B cell (primary cell): ENCODE measurements around the gene TEP1. TPM values are rescaled to one million over a fixed set of nuclear protein-coding genes. Genes with fewer than 3 reads are reported as not detected.

ENCODE experiments used
- ATAC-seq: fragments of 200-7000 bp; cut with Tn5 transposase; one replicate; pipeline ENCODE4 v1.10.0; 2021; ENCODE audit warnings: low read depth, mild to moderate bottlenecking, moderate number of reproducible peaks, moderate library complexity
- CTCF ChIA-PET: fragments of 350-600 bp; sonication (Branson Sonifier 250); formaldehyde crosslinking; loops from one replicate; lab custom pipeline; 2021; ENCODE audit warnings: antibody characterized with exemption, inconsistent platforms; lab: Charles Lee
- POLR2A ChIA-PET: fragments of 350-600 bp; sonication (Branson Sonifier 250); formaldehyde crosslinking; loops from one replicate; lab custom pipeline; 2021; ENCODE audit warnings: antibody characterized with exemption; lab: Charles Lee
- DNase-seq: peaks from one replicate; pipeline ENCODE4 v3.0.0; 2013
- H2AFZ ChIP-seq: 2 replicates; pipeline ENCODE4 v1.6.1; 2012; ENCODE audit warnings: mild to moderate bottlenecking, low read depth, low read length; ENCODE audit not compliant: insufficient read depth, poor library complexity, severe bottlenecking
- H3K27ac ChIP-seq, 2 donors: 1 replicate in 1 of 2; 2 replicates in 1 of 2; pipeline ENCODE4 v1.5.1; 2012 to 2013; ENCODE audit warnings: low read length in 2 of 2, mild to moderate bottlenecking in 2 of 2, moderate library complexity in 1 of 2
- H3K27me3 ChIP-seq, 4 experiments: fragments of 200-600 bp in 1 of 4; sonication (generic) in 1 of 4; replicated peaks in 1 of 4; 1 replicate in 2 of 4; 2 replicates in 2 of 4; pipeline versions ENCODE4 v1.6.1 to v1.7.0; 2013 to 2016; ENCODE audit warnings: low read length in 3 of 4, mild to moderate bottlenecking in 2 of 4, mixed read lengths in 1 of 4, moderate library complexity in 1 of 4; ENCODE audit not compliant: insufficient read depth in 4 of 4, control insufficient read depth in 3 of 4; ENCODE audit errors: control extremely low read depth in 1 of 4
- H3K36me3 ChIP-seq, 2 experiments: replicated peaks in 1 of 2; 1 replicate in 1 of 2; 2 replicates in 1 of 2; pipeline versions ENCODE4 v1.6.1 to v1.7.1; 2013; ENCODE audit warnings: low read length in 1 of 2; ENCODE audit not compliant: insufficient read depth in 2 of 2, control insufficient read depth in 1 of 2; ENCODE audit errors: control extremely low read depth in 1 of 2, extremely low read depth in 1 of 2
- H3K4me1 ChIP-seq, 2 donors: fragments of 200-600 bp in 1 of 2; sonication (generic) in 1 of 2; 1 replicate in 1 of 2; 2 replicates in 1 of 2; pipeline versions ENCODE4 v1.5.1 to v1.6.1; 2013 to 2017; ENCODE audit warnings: low read length in 2 of 2; ENCODE audit not compliant: control insufficient read depth in 2 of 2, insufficient read depth in 2 of 2
- H3K4me2 ChIP-seq: replicated peaks from 2 replicates; pipeline ENCODE3; 2012; ENCODE audit warnings: mild to moderate bottlenecking, low read depth, low read length; ENCODE audit not compliant: poor library complexity, severe bottlenecking
- H3K4me3 ChIP-seq, 5 experiments: fragments of 200-600 bp in 1 of 5; sonication (generic) in 1 of 5; 1 replicate in 3 of 5; 2 replicates in 2 of 5; pipeline versions ENCODE4 v1.5.1 to v1.7.0; 2011 to 2016; ENCODE audit warnings: low read length in 4 of 5, mild to moderate bottlenecking in 4 of 5, low read depth in 2 of 5, control low read depth in 1 of 5, moderate library complexity in 1 of 5; ENCODE audit not compliant: insufficient read depth in 1 of 5; ENCODE audit errors: control extremely low read depth in 1 of 5, extremely low read depth in 1 of 5
- H3K79me2 ChIP-seq: fragments of 200-600 bp; sonication (generic); one replicate; pipeline ENCODE4 v1.6.0; 2016; ENCODE audit warnings: low read length; ENCODE audit not compliant: control insufficient read depth, insufficient read depth
- H3K9ac ChIP-seq: fragments of 200-600 bp; sonication (generic); 2 replicates; pipeline ENCODE4 v1.6.1; 2017; ENCODE audit warnings: mild to moderate bottlenecking, low read length, moderate library complexity
- H3K9me3 ChIP-seq, 3 donors: one replicate each; pipeline versions ENCODE4 v1.6.1 to v1.7.1; 2013; ENCODE audit warnings: low read length in 2 of 3; ENCODE audit not compliant: control insufficient read depth in 2 of 3, insufficient read depth in 1 of 3; ENCODE audit errors: control extremely low read depth in 1 of 3
- H4K20me1 ChIP-seq: 2 replicates; pipeline ENCODE4 v1.6.0; 2012; ENCODE audit warnings: mild to moderate bottlenecking, low read length; ENCODE audit not compliant: insufficient read depth, control insufficient read depth, poor library complexity, severe bottlenecking
- H3K27ac Mint-ChIP-seq: one replicate; pipeline ENCODE4 v1.8.0; 2021; ENCODE audit warnings: mixed read lengths
- H3K27me3 Mint-ChIP-seq: one replicate; pipeline ENCODE4 v1.8.0; 2021; ENCODE audit warnings: mixed read lengths
- H3K4me1 Mint-ChIP-seq: one replicate; pipeline ENCODE4 v1.8.0; 2021; ENCODE audit warnings: mixed read lengths
- H3K4me3 Mint-ChIP-seq: one replicate; pipeline ENCODE4 v1.8.0; 2021; ENCODE audit warnings: mixed read lengths
- H3K9me3 Mint-ChIP-seq: one replicate; pipeline ENCODE4 v1.8.0; 2022; ENCODE audit warnings: mixed read lengths; ENCODE audit not compliant: insufficient read depth
- EZH2 ChIP-seq: IDR thresholded peaks from 2 replicates; pipeline ENCODE4 v1.6.1; 2012; ENCODE audit warnings: borderline replicate concordance, low read depth, mild to moderate bottlenecking, moderate library complexity, low read length; ENCODE audit not compliant: insufficient read depth, poor library complexity, severe bottlenecking
- WGBS: methylation state at CpG from one replicate; pipeline ENCODE4 v1.1.5; 2013; ENCODE audit warnings: missing lambda C conversion rate; ENCODE audit not compliant: insufficient coverage; 5-methylcytosine and 5-hydroxymethylcytosine counted together
- intact Hi-C: fragments of 100-400 bp; cut with micrococcal nuclease; formaldehyde crosslinking; loops from one replicate; pipeline ENCODE4 v1.10.0; 2022
- polyA plus RNA-seq: library from polyadenylated mRNA; depleted of rRNA; stranded (reverse); fragments of >200 nt; gene quantifications from 2 replicates; pipeline ENCODE4 v1.2.3, GENCODE V29; 2012
- total RNA-seq, 2 donors: library from RNA; stranded (reverse); fragments of 120-200 nt in 1 of 2; gene quantifications; 1 replicate in 1 of 2; 2 replicates in 1 of 2; pipeline versions ENCODE4 v1.2.3 to v1.2.4, GENCODE V29; 2013 to 2022
- TF ChIP-seq, protein P1 (sequence below): fragments of 200-600 bp; IDR thresholded peaks from one replicate; pipeline ENCODE4 v1.8.0; 2022; ENCODE audit warnings: antibody characterized with exemption, mild to moderate bottlenecking

TEP1 gene
- total and polyA plus RNA-seq, 2 donors (not counting 1 experiment from before 2014, with no cell fraction given), result 69.9 to 123 TPM

DNA sequence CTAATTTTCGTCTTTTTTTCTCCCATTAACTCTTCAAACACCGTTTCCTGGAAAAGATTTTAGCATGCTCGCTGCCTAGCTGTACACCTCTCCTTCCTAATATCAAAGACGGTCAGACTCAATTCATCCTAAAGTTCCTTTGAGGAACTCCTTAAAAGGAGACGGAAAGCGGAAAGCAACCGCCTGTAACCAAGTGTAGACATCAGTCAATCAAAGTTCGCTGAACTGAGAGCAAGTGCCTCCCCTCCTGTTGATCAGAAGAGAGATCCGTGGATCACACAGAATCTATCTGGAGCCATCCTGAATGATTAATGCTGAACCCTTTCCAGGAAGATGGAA is 412 bp upstream of the TEP1 start:
- Histone ChIP-seq H3K4me3 (peak overlapping the region; percentile 77 to 97 (median 93)), H4K20me1 (peaks cover 16% of the 10 kb centered on the region), H3K9me3 (no peaks in the 10 kb centered on the region), H3K27me3 (no peaks in the 10 kb centered on the region), H3K36me3 (peaks cover 0 to 10% of the 10 kb centered on the region in 2 experiments), H3K4me2 (peak overlapping the region; percentile 74), H3K4me1 (peaks cover 31 to 35% of the 10 kb centered on the region in 2 donors), H3K9ac (peak overlapping the region; percentile 79), H3K27ac (peak overlapping the region; percentile 90 to 92), H2AFZ (peak overlapping the region; percentile 89), H3K79me2 (peaks cover 67% of the 10 kb centered on the region)
- 1% methylated on average over 9 of the region's 9 CpGs for WGBS
- ChIA-PET POLR2A (interaction anchor here (0.7 to 2.2 kb wide), 6 partner anchors 10 to 267 kb away, joined by 3 to 14 read pairs (median 3); partner anchors contain the start of genes APEX1, OSGEP and PARP2), CTCF (interaction anchor here (0.7 to 4.9 kb wide), 14 partner anchors 10 to 278 kb away, joined by 3 to 83 read pairs (median 20); partner anchors contain the start of genes APEX1, OSGEP, PIP4P1 and PNP)
- Mint-ChIP-seq H3K4me3 (peak overlapping the region; percentile 100), H3K27ac (peak overlapping the region; percentile 100), H3K27me3 (no peaks in the 10 kb centered on the region), H3K9me3 (no peaks in the 10 kb centered on the region), H3K4me1 (peaks cover 48% of the 10 kb centered on the region)
- TF ChIP-seq EZH2, result no peak
- TF ChIP-seq, protein P1, sequence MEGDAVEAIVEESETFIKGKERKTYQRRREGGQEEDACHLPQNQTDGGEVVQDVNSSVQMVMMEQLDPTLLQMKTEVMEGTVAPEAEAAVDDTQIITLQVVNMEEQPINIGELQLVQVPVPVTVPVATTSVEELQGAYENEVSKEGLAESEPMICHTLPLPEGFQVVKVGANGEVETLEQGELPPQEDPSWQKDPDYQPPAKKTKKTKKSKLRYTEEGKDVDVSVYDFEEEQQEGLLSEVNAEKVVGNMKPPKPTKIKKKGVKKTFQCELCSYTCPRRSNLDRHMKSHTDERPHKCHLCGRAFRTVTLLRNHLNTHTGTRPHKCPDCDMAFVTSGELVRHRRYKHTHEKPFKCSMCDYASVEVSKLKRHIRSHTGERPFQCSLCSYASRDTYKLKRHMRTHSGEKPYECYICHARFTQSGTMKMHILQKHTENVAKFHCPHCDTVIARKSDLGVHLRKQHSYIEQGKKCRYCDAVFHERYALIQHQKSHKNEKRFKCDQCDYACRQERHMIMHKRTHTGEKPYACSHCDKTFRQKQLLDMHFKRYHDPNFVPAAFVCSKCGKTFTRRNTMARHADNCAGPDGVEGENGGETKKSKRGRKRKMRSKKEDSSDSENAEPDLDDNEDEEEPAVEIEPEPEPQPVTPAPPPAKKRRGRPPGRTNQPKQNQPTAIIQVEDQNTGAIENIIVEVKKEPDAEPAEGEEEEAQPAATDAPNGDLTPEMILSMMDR, result no peak
- peak; percentile 15 for ATAC-seq
- intact Hi-C loops, result loop anchor here (1.0 to 2.0 kb wide), 6 partner anchors 42 to 267 kb away; partner anchors contain the start of genes APEX1, PARP2, PIP4P1 and PNP
- peak; percentile 54 for DNase-seq

DNA sequence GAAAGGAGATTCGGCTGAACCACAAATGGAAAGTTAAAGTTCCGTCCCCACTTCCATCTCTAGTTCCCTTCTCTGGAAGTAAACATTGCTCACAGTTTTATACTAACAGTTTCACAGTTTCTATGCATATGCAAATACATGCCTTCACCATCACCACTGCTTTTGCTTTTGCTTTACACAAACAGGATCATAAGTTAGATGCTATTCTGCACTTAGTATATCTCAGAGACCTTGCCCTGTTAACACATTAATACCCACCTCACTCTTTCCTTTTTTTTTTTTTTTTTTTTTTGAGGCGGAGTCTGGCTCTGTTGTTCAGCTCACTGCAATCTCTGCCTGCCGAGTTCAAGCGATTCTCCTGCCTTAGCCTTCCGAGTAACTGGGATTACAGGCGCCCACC is 890 bp downstream of the TEP1 start:
- peak overlapping the region; percentile 100 for H3K27ac Mint-ChIP-seq
- peak overlapping the region; percentile 100 for H3K4me3 Mint-ChIP-seq
- DNase-seq, result peak; percentile 79
- Histone ChIP-seq H3K27ac (peak overlapping the region; percentile 90 to 92), H3K9ac (peak overlapping the region; percentile 79), H2AFZ (peak overlapping the region; percentile 89), H3K4me1 (peaks cover 31 to 35% of the 10 kb centered on the region in 2 donors), H3K79me2 (peaks cover 76% of the 10 kb centered on the region), H3K4me3 (peak overlapping the region; percentile 77 to 97 (median 93)), H3K9me3 (no peaks in the 10 kb centered on the region), H3K27me3 (no peaks in the 10 kb centered on the region), H3K36me3 (peaks cover 1 to 23% of the 10 kb centered on the region in 2 experiments), H3K4me2 (peak overlapping the region; percentile 74), H4K20me1 (peaks cover 16% of the 10 kb centered on the region)
- ChIA-PET POLR2A (interaction anchor here (1.2 to 2.2 kb wide), 3 partner anchors 42 to 201 kb away, joined by 4 to 14 read pairs (median 13); partner anchors contain the start of genes APEX1, OSGEP and PARP2), CTCF (interaction anchor here (0.7 to 4.9 kb wide), 9 partner anchors 12 to 280 kb away, joined by 3 to 83 read pairs (median 35); partner anchors contain the start of genes APEX1, OSGEP and PIP4P1)
- no peak for TF ChIP-seq EZH2
- TF ChIP-seq, protein P1, result no peak
- no peaks in the 10 kb centered on the region for H3K9me3 Mint-ChIP-seq
- ATAC-seq, result peak; percentile 56
- no peaks in the 10 kb centered on the region for H3K27me3 Mint-ChIP-seq
- intact Hi-C loops, result loop anchor here (1.0 to 2.0 kb wide), 3 partner anchors 56 to 268 kb away; partner anchors contain the start of gene PNP
- 0% methylated on average over 4 of the region's 7 CpGs for WGBS
- H3K4me1 Mint-ChIP-seq, result peaks cover 49% of the 10 kb centered on the region
